GM12891 (cell line): ENCODE measurements around the gene CDC45.

Source experiments
- POLR2A ChIP-seq: IDR thresholded peaks from 2 replicates; pipeline ENCODE4 v1.6.1; 2011; ENCODE audit warnings: low read depth, low read length, control low read depth
- POLR2AphosphoS5 ChIP-seq: IDR thresholded peaks from 2 replicates; pipeline ENCODE4 v1.6.1; 2011; ENCODE audit warnings: low read depth, low read length, control low read depth

GRCh38 chr22:19569976-19570375, 90.3 kb downstream of the CDC45 start:
- TF ChIP-seq POLR2A (no peak), POLR2AphosphoS5 (no peak)
